BLaER1 treated with 17β-estradiol and CSF1 and Interleukin-3, amounts not matched to agents 10 nM and 100 nM (cell line): ENCODE data around the gene STIM1.

Experiments used
- H3K27ac ChIP-seq, 11 experiments: shearing (Covaris generic); formaldehyde crosslinking; 2 replicates each; pipeline ENCODE4 v1.8.1; 2022
- H3K27me3 ChIP-seq, 11 experiments: shearing (Covaris generic); formaldehyde crosslinking; 2 replicates each; pipeline ENCODE4 v1.8.1; 2022
- H3K36me3 ChIP-seq, 11 experiments: shearing (Covaris generic); formaldehyde crosslinking; 2 replicates each; pipeline ENCODE4 v1.8.1; 2022
- H3K4me1 ChIP-seq, 10 experiments: shearing (Covaris generic); formaldehyde crosslinking; 2 replicates each; pipeline ENCODE4 v1.8.1; 2022
- H3K4me2 ChIP-seq, 11 experiments: shearing (Covaris generic); formaldehyde crosslinking; 2 replicates each; pipeline ENCODE4 v1.8.1; 2022
- H3K4me3 ChIP-seq, 10 experiments: shearing (Covaris generic); formaldehyde crosslinking; 2 replicates each; pipeline ENCODE4 v1.8.1; 2022
- H3K9ac ChIP-seq, 11 experiments: shearing (Covaris generic); formaldehyde crosslinking; 2 replicates each; pipeline ENCODE4 v1.8.1; 2022
- H3K9me3 ChIP-seq, 11 experiments: shearing (Covaris generic); formaldehyde crosslinking; replicated peaks in 1 of 11; 2 replicates each; pipeline ENCODE4 v1.8.1; 2022
- H4K20me1 ChIP-seq, 11 experiments: shearing (Covaris generic); formaldehyde crosslinking; 2 replicates each; pipeline ENCODE4 v1.8.1; 2022
- Cebpa-rat ChIP-seq, 11 experiments: shearing (Covaris generic); IDR thresholded peaks; 2 replicates each; pipeline ENCODE4 v1.8.1; 2022

STIM1 gene

DNA sequence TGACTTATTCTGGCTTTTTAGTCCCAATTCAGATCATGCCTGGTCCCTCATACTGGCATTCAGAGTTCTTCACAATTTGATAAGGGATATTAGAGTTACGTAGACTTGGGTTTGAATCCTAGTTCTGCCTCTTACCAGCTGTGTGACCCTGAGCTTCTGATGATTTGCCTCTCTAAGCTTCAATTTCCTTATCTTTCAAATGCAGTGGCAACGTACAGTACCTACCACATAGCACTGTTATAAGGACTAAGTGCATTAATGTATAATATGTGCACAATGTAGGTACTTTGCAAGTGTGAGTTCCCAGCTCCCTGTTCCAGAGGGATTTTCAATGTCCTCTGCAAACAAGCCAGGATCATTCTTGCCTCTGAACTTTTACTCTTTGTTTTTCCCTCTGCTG is 22.0 kb upstream of the STIM1 start:
- H3K36me3 ChIP-seq, result peaks cover 45 to 79% (median 63%) of the 10 kb centered on the region in 11 experiments
- no peak for TF ChIP-seq Cebpa-rat (IDR thresholded peaks at IDR 0.05)
- H3K9ac ChIP-seq, result peak overlapping the region in 6 of 11 experiments; percentile 67 to 99 (median 96); a peak in 7 of 22 replicates
- H3K4me1 ChIP-seq, result peaks cover 64 to 100% (median 88%) of the 10 kb centered on the region in 10 experiments
- no peaks in the 10 kb centered on the region for H3K27me3 ChIP-seq
- H3K4me2 ChIP-seq, result peak overlapping the region; percentile 92 to 100 (median 96); a peak in 17 of 22 replicates
- H3K9me3 ChIP-seq, result no peaks in the 10 kb centered on the region
- peak overlapping the region in 10 of 11 experiments; percentile 58 to 96 (median 94); a peak in 18 of 22 replicates for H3K27ac ChIP-seq
- peaks cover 50 to 99% (median 87%) of the 10 kb centered on the region in 11 experiments; a peak in 21 of 22 replicates for H4K20me1 ChIP-seq
- peak overlapping the region in 4 of 10 experiments; percentile 90 to 99 (median 96); a peak in 5 of 20 replicates for H3K4me3 ChIP-seq

GRCh38 chr11:3834349-3834663 is 21.2 kb upstream of the STIM1 start:
- Histone ChIP-seq H3K9ac (peak overlapping the region; percentile 39 to 99 (median 94); a peak in 21 of 22 replicates), H3K9me3 (no peaks in the 10 kb centered on the region), H3K4me3 (peak overlapping the region in 9 of 10 experiments; percentile 17 to 99 (median 90); a peak in 16 of 20 replicates), H3K4me1 (peaks cover 73 to 99% (median 91%) of the 10 kb centered on the region in 10 experiments), H3K4me2 (peak overlapping the region; percentile 92 to 100 (median 96)), H3K36me3 (peaks cover 37 to 75% (median 57%) of the 10 kb centered on the region in 11 experiments), H4K20me1 (peaks cover 46 to 99% (median 87%) of the 10 kb centered on the region in 11 experiments), H3K27me3 (no peaks in the 10 kb centered on the region), H3K27ac (peak overlapping the region; percentile 66 to 96 (median 93); a peak in 21 of 22 replicates)
- TF ChIP-seq Cebpa-rat (IDR thresholded peaks at IDR 0.05), result no peak

DNA sequence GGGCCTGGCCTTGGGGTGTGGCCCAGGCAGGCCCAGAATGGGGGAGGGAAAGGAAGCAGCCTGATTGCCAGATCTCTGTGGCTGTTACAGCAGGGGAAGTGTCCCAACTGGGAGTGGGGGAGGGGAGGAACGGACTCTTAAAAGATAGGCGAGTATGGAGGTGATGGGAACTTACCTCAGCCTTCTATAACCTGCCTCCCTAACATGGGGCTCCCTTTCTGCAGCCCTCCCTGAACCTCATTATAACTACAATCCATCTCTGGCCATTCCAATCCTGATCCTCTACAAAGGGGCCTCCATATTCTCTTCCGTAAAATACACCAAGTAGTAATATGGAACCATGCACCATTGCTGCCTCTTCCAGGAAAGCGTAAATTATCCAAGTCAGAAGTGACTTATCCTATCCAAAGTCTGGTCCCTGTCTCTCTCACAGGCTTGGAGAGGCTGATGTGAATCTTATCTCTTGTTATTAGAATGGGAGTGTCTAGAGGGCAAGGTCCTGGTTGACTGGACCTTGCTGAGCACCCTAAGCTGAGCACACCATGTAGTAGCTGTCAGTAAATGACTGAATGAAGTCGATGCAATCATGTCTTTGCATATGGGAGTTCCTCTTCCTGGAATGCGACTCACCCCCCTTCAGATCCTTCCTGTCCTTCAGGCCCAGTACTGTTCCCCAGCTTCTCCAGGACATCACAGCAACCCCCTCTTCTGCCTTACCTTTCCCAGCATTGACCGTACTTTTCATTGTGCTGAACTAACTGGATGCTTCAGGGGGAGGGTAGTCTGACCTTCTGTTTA is 20.6 kb upstream of the STIM1 start:
- Histone ChIP-seq H4K20me1 (peaks cover 45 to 99% (median 87%) of the 10 kb centered on the region in 11 experiments), H3K27me3 (no peaks in the 10 kb centered on the region), H3K4me1 (peaks cover 78 to 99% (median 91%) of the 10 kb centered on the region in 10 experiments), H3K9ac (peak overlapping the region; percentile 39 to 99 (median 94)), H3K36me3 (peaks cover 31 to 73% (median 51%) of the 10 kb centered on the region in 11 experiments), H3K4me2 (peak overlapping the region; percentile 92 to 100 (median 96)), H3K27ac (peak overlapping the region; percentile 66 to 96 (median 93)), H3K9me3 (no peaks in the 10 kb centered on the region), H3K4me3 (peak overlapping the region in 9 of 10 experiments; percentile 17 to 99 (median 90); a peak in 16 of 20 replicates)
- TF ChIP-seq Cebpa-rat (IDR thresholded peaks at IDR 0.05), result peak in 8 of 11 experiments; percentile 34 to 77 (median 62); a peak in 10 of 22 replicates

DNA sequence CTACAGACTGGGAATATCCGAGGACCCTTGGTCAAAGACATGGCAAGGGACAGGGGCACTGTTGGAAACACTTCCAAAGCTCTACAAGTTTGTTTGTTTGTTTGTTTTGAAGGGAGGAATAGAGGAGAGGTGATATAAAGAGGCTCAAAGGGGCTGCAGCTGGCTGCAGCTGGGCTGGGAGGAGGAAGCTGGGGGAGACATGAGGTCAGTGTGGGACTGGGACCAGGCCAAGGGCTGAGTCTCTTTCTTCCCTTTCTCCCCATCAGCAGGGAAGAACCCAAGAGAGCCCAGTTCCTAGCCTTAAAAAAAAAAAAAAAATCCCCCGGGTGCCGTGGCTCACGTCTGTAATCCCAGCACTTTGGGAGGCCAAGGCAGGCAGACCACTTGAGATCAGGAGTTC is 19.7 kb upstream of the STIM1 start:
- peaks cover 23 to 67% (median 43%) of the 10 kb centered on the region in 11 experiments; a peak in 21 of 22 replicates for H3K36me3 ChIP-seq
- peaks cover 74 to 92% (median 85%) of the 10 kb centered on the region in 10 experiments for H3K4me1 ChIP-seq
- peaks cover 38 to 98% (median 83%) of the 10 kb centered on the region in 11 experiments for H4K20me1 ChIP-seq

GRCh38 chr11:3836903-3837302 is 18.6 kb upstream of the STIM1 start:
- Histone ChIP-seq H3K4me2 (peak overlapping the region; percentile 92 to 100 (median 96)), H3K36me3 (peaks cover 22 to 56% (median 32%) of the 10 kb centered on the region in 11 experiments; a peak in 20 of 22 replicates), H3K4me3 (peak overlapping the region in 8 of 10 experiments; percentile 83 to 99 (median 94); a peak in 15 of 20 replicates), H3K9ac (peak overlapping the region; percentile 51 to 99 (median 94); a peak in 21 of 22 replicates), H4K20me1 (peaks cover 26 to 87% (median 72%) of the 10 kb centered on the region in 11 experiments; a peak in 21 of 22 replicates), H3K4me1 (peaks cover 66 to 84% (median 77%) of the 10 kb centered on the region in 10 experiments), H3K27me3 (no peaks in the 10 kb centered on the region), H3K9me3 (no peaks in the 10 kb centered on the region), H3K27ac (peak overlapping the region; percentile 66 to 96 (median 93); a peak in 20 of 22 replicates)
- TF ChIP-seq Cebpa-rat (IDR thresholded peaks at IDR 0.05), result no peak

More for the DNA sequence above, 19.7 kb upstream of the STIM1 start:
- TF ChIP-seq Cebpa-rat (IDR thresholded peaks at IDR 0.05), result no peak
- Histone ChIP-seq H3K9me3 (no peaks in the 10 kb centered on the region), H3K4me2 (peak overlapping the region; percentile 92 to 100 (median 96)), H3K9ac (peak overlapping the region; percentile 39 to 99 (median 94); a peak in 21 of 22 replicates), H3K27ac (peak overlapping the region; percentile 66 to 96 (median 93)), H3K27me3 (no peaks in the 10 kb centered on the region), H3K4me3 (peak overlapping the region in 8 of 10 experiments; percentile 1 to 99 (median 92); a peak in 14 of 20 replicates)

DNA sequence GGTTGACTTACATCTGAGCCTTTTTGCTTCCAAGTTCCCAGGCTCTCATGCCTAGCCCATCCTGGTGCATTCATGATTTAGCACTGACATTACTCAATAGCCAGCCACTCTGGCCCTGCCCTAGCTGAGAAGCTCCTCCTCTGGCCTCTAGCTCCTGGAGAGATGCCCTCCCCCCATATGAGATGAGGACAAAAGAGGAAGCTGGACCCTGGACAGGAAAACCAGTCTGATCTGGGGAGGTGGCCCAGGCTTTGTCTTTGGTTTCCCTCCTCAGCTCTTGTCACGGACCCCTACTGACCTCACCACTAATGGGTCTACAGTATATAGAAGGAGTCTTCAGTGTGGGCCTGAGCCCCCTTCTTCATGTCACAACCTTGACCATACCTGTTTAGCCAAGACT is 17.7 kb upstream of the STIM1 start:
- H4K20me1 ChIP-seq, result peaks cover 17 to 78% (median 63%) of the 10 kb centered on the region in 11 experiments; a peak in 20 of 22 replicates
- H3K36me3 ChIP-seq, result peaks cover 15 to 47% (median 23%) of the 10 kb centered on the region in 11 experiments; a peak in 20 of 22 replicates
- H3K4me2 ChIP-seq, result peak overlapping the region; percentile 92 to 100 (median 96)
- H3K27me3 ChIP-seq, result no peaks in the 10 kb centered on the region
- no peaks in the 10 kb centered on the region for H3K9me3 ChIP-seq
- H3K27ac ChIP-seq, result peak overlapping the region in 10 of 11 experiments; percentile 91 to 96 (median 94); a peak in 19 of 22 replicates
- H3K4me3 ChIP-seq, result peak overlapping the region in 8 of 10 experiments; percentile 83 to 99 (median 94); a peak in 16 of 20 replicates
- H3K9ac ChIP-seq, result peak overlapping the region in 10 of 11 experiments; percentile 94 to 99 (median 96); a peak in 16 of 22 replicates
- peaks cover 66 to 84% (median 78%) of the 10 kb centered on the region in 10 experiments for H3K4me1 ChIP-seq
- peak in 2 of 11 experiments; percentile 25 to 44; a peak in 3 of 22 replicates for TF ChIP-seq Cebpa-rat (IDR thresholded peaks at IDR 0.05)

DNA sequence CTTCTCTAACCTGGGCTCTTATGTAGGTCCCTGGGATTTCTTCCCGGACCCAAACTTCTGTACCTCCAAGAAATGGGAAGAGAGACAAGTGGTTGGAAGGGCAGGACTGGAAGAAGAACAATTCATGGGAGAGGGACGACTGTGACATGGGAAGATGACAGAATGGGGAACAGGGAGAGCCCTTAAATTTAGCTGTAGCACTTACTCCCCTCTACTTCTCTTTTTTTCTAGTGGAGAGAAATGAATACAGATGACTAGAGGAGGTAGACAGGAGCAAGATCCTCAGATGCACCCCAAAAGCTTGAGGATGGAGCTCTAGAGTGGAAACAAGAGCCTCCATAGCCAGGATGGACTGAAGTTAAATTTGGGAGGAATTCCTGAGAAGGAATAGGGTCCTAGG is 17.0 kb upstream of the STIM1 start:
- peak overlapping the region; percentile 88 to 99 (median 96); a peak in 21 of 22 replicates for H3K9ac ChIP-seq
- peaks cover 8 to 40% (median 16%) of the 10 kb centered on the region in 11 experiments; a peak in 19 of 22 replicates for H3K36me3 ChIP-seq
- peaks cover 66 to 81% (median 75%) of the 10 kb centered on the region in 10 experiments for H3K4me1 ChIP-seq

More for the DNA sequence above, 17.0 kb upstream of the STIM1 start:
- TF ChIP-seq Cebpa-rat (IDR thresholded peaks at IDR 0.05), result no peak
- no peaks in the 10 kb centered on the region for H3K27me3 ChIP-seq
- peak overlapping the region; percentile 89 to 96 (median 94) for H3K27ac ChIP-seq
- H3K9me3 ChIP-seq, result no peaks in the 10 kb centered on the region
- H3K4me2 ChIP-seq, result peak overlapping the region; percentile 92 to 100 (median 96)
- H3K4me3 ChIP-seq, result peak overlapping the region; percentile 83 to 99 (median 91); a peak in 19 of 20 replicates
- peaks cover 10 to 70% (median 56%) of the 10 kb centered on the region in 11 experiments; a peak in 18 of 22 replicates for H4K20me1 ChIP-seq
